Ovary (tissue), 3 donors: Measurements from ENCODE around the gene ROPN1B.
"Not testable (repeated sequence)": the region's sequence is repeated elsewhere in the genome, so short reads cannot be mapped to it uniquely, and the experiment has no call there.

Experiments used
- CTCF ChIP-seq, 3 donors: fragments of 450-650 bp in 2 of 3; fragments of 200-600 bp in 1 of 3; IDR thresholded peaks; one replicate each; pipeline versions ENCODE4 v1.5.1 to v1.8.0; 2016 to 2022; ENCODE audit warnings: antibody characterized with exemption in 3 of 3, mild to moderate bottlenecking in 1 of 3
- EP300 ChIP-seq: sonication (generic); formaldehyde crosslinking; IDR thresholded peaks from one replicate; pipeline ENCODE4 v1.6.1; 2017; ENCODE audit warnings: antibody characterized with exemption
- POLR2A ChIP-seq: fragments of 450-650 bp; IDR thresholded peaks from one replicate; pipeline ENCODE4 v1.6.1; 2017; ENCODE audit warnings: antibody characterized with exemption, mild to moderate bottlenecking, moderate library complexity
- donor health status: DM: no; HTN: no; CAD: no.

GRCh38 chr3:125936210-125936815 is 32.7 kb upstream of the ROPN1B start:
- TF ChIP-seq POLR2A; CTCF (IDR thresholded peaks at IDR 0.05); EP300: not testable (repeated sequence)
